Motor neuron (in vitro differentiated cells): ENCODE measurements around the gene MIEN1. TPM values are rescaled to one million over a fixed set of nuclear protein-coding genes. Genes with fewer than 3 reads are reported as not detected.

Source experiments
- ATAC-seq, 8 experiments: fragments of 200-7000 bp; cut with Tn5 transposase; replicated peaks in 6 of 8; 2 replicates each; pipeline ENCODE4 v1.8.0; 2021; ENCODE audit warnings: mild to moderate bottlenecking in 8 of 8, moderate library complexity in 8 of 8
- H3K27ac ChIP-seq, 2 donors: fragments of 250-450 bp; sonication (Bioruptor Pico); 2 replicates each; pipeline ENCODE4 v1.9.0; 2021; ENCODE audit warnings: antibody characterized with exemption in 2 of 2, mild to moderate bottlenecking in 2 of 2, moderate library complexity in 1 of 2
- H3K4me1 ChIP-seq, 2 donors: fragments of 250-450 bp; sonication (Bioruptor Pico); replicated peaks in 1 of 2; 2 replicates each; pipeline ENCODE4 v1.6.1; 2021; ENCODE audit warnings: antibody characterized with exemption in 2 of 2, mild to moderate bottlenecking in 2 of 2, moderate library complexity in 1 of 2
- H3K4me3 ChIP-seq, 5 donors: fragments of 250-450 bp; sonication (Bioruptor Pico); 2 replicates each; pipeline ENCODE4 v1.9.0; 2021; ENCODE audit warnings: antibody characterized with exemption in 5 of 5, mild to moderate bottlenecking in 5 of 5, moderate library complexity in 4 of 5
- WGBS, 10 experiments: fragments of 450-650 bp; shearing (Covaris generic); methylation state at CpG; one replicate each; pipeline ENCODE4 v1.0.0; 2022; 5-methylcytosine and 5-hydroxymethylcytosine counted together
- in situ Hi-C, 9 experiments: fragments of 400-800 bp; cut with MboI; loops; one replicate each; pipeline ENCODE4 v1.15.0; 2021; ENCODE audit warnings: low sequenced_read_pairs in 9 of 9, low pct_unique_long_range_greater_than_20kb in 2 of 9; ENCODE audit not compliant: unreplicated experiment in 9 of 9
- total RNA-seq, 8 experiments: library from RNA; unstranded; fragments of 300-600 nt; gene quantifications; 2 replicates each; pipeline versions ENCODE4 v1.2.3 to v1.2.4, GENCODE V29; 2022

Gene MIEN1
- total RNA-seq, 8 experiments from 2014 or later: 27.2 to 59.3 (median 40.5) TPM

DNA sequence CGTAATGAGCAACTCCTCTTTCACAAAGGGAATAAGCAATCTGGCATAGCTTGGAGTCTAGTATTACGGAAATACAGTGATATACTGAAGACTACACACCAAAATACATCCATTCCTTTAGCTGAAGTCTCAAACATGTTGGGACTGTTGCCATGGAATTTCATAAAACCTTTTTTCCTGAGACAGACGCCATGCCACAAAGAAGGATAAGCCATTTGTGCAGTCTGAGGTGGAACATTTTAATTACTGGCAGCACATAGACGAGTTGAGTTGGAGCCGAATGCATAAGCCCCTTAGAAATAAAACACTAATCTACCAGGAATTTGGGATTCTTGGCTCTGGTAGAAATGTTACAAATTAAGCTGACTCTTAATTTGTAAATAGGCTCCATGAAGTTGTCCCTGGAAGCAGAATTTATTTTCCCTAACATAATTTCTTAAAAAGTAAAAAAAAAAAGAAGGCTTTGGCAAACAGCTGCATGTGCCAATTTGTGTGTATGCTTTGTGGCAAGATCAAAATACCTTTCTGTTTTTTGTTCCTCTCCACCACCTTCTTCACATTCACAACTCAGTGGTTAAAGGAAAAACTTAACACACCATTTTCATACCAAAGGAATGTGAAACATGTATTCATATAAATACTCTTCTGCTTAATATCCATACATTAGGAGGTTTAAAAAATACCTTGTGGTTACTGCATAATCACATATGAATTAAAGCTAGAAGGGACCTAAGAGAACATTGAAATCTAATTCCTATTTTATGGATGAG, 32.9 kb upstream of the MIEN1 start:
- in situ Hi-C loops: no loop called here
- Histone ChIP-seq H3K27ac (no peak overlapping the region), H3K4me1 (no peaks in the 10 kb centered on the region), H3K4me3 (no peak overlapping the region)
- peak in 1 of 8 experiments; percentile 69 for ATAC-seq
- WGBS, 10 experiments: 0 to 95% (median 65%) methylated on average over 2 to 5 of the region's 5 CpGs; no CpG with 5 or more reads in 1 of the 10 experiments

DNA sequence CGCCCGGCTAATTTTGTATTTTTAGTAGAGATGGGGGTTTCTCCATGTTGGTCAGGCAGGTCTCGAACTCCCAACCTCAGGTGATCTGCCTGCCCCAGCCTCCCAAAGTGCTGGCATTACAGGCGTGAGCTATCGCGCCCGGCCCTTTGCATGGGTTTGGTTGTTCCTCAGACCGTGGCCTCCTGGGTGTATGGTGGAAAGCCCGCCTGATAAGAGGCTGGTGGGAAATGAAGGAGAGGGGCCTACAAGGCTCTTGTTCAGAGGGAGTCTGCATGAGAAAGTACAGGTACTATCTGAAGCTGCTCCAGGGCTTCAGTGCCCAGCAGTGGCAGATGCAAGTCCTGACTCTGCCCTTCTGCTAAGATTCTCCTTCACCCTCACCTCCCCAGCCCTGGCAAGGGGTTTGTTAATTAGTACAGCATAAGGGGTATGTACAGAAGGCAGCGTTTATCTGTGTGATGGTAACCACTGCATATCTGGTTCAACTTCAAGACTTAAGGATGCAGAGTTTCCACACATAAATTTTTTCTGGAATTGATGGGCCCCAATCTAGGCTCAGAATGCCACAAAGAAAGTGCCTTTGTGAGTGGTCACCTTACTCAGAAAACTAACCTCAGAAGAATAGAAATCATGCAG, 31.6 kb upstream of the MIEN1 start:
- Histone ChIP-seq H3K27ac (no peak overlapping the region), H3K4me3 (no peak overlapping the region), H3K4me1 (no peaks in the 10 kb centered on the region)
- no peak for ATAC-seq
- WGBS, 10 experiments: 78 to 100% (median 83%) methylated on average over 1 to 4 of the region's 10 CpGs; no CpG with 5 or more reads in 3 of the 10 experiments
- in situ Hi-C loops: no loop called here

- in situ Hi-C loops: loop anchor here in 1 of 9 experiments (10.0 kb wide), 1 partner anchor 134 kb away; the partner anchor contains the start of gene PPP1R1B
Observed at GRCh38 chr17:39759204-39759603, 28.9 kb upstream of the MIEN1 start.

GRCh38 chr17:39757931-39758873, 27.9 kb upstream of the MIEN1 start:
- peak in 1 of 8 experiments; percentile 3 for ATAC-seq
- in situ Hi-C loops: loop anchor here in 1 of 9 experiments (10.0 kb wide), 1 partner anchor 133 kb away; the partner anchor contains the start of gene PPP1R1B

More at GRCh38 chr17:39759204-39759603, 28.9 kb upstream of the MIEN1 start:
- no peak for ATAC-seq
- H3K4me3 ChIP-seq: no peak overlapping the region
- H3K27ac ChIP-seq: no peak overlapping the region
- peaks cover 0 to 3% of the 10 kb centered on the region in 2 donors for H3K4me1 ChIP-seq
- WGBS, 10 experiments: 20 to 83% (median 73%) methylated on average over 1 to 2 of the region's 5 CpGs; no CpG with 5 or more reads in 6 of the 10 experiments

DNA sequence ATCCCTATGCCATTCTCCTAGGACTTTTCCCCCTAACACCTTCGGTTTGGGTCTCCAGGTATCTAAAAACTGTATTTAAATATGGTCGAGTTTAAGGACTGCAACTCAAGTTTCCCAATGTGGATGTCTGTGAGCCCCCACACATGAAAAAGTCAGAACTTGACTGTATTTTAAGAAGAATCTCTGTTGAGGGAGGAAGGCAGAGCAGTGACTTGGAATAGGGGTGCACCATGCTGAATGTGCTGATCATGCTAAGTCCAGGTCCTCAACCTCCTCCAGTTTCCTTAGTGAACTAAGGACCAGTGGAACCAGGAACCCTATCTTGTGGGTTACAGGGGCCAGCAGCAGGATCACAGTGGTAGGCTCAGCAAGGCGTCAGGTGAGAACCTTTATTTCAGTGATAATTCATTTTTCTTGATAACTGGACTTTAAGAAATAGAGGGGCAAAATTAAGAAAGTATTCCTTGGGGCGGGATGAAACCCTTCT, 26.9 kb upstream of the MIEN1 start:
- peaks cover 0 to 3% of the 10 kb centered on the region in 2 donors for H3K4me1 ChIP-seq
- no peak for ATAC-seq
- no peak overlapping the region for H3K4me3 ChIP-seq
- 33 to 85% (median 75%) methylated on average over 1 to 4 of the region's 4 CpGs; no CpG with 5 or more reads in 2 of the 10 experiments for WGBS, 10 experiments
- no peak overlapping the region for H3K27ac ChIP-seq
- in situ Hi-C loops: loop anchor here in 1 of 9 experiments (10.0 kb wide), 1 partner anchor 132 kb away; the partner anchor contains the start of gene PPP1R1B

More at GRCh38 chr17:39757931-39758873, 27.9 kb upstream of the MIEN1 start:
- Histone ChIP-seq H3K27ac (no peak overlapping the region), H3K4me3 (no peak overlapping the region), H3K4me1 (peaks cover 0 to 3% of the 10 kb centered on the region in 2 donors)
- 0 to 100% (median 67%) methylated on average over 1 to 9 of the region's 12 CpGs for WGBS, 10 experiments

DNA sequence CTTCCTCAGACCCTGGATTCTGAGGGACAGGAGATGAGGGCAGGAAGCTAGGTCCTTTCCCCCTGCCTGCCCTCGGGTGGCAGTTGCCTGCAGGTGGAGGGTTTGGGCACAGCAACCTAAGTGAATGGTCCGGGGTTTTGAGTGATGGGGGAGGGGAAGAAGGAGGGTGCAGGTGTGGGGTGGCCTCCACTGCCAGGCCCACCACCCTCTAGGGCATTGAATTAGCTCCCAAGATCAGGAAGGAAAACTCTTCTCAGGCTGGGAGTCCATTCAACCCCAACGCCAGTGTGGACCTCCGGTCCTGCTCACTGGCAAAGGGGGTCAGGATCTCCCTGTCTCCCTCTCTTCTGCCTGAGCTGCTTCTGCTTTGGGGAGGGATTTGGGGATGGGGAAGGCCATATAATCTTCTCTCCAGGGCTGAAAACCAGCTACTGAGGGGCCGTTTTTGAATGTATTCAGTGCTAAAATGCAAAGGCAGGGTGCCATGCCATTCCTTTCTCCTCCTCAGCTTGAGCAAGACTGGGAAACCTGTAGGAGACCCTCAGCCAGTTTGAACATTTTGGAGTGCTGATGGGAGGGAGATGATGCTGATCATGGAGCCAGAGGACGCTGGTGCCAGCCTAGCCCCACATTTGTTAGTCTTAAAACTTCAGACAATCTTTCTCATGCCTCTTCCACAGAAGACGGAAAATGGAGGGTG, 26.2 kb upstream of the MIEN1 start:
- no peak overlapping the region for H3K4me3 ChIP-seq
- no peak for ATAC-seq
- H3K4me1 ChIP-seq: peaks cover 0 to 3% of the 10 kb centered on the region in 2 donors
- WGBS, 10 experiments: 0 to 100% (median 89%) methylated on average over 1 to 4 of the region's 7 CpGs; no CpG with 5 or more reads in 4 of the 10 experiments
- H3K27ac ChIP-seq: no peak overlapping the region
- in situ Hi-C loops: loop anchor here in 1 of 9 experiments (10.0 kb wide), 1 partner anchor 132 kb away; the partner anchor contains the start of gene PPP1R1B

DNA sequence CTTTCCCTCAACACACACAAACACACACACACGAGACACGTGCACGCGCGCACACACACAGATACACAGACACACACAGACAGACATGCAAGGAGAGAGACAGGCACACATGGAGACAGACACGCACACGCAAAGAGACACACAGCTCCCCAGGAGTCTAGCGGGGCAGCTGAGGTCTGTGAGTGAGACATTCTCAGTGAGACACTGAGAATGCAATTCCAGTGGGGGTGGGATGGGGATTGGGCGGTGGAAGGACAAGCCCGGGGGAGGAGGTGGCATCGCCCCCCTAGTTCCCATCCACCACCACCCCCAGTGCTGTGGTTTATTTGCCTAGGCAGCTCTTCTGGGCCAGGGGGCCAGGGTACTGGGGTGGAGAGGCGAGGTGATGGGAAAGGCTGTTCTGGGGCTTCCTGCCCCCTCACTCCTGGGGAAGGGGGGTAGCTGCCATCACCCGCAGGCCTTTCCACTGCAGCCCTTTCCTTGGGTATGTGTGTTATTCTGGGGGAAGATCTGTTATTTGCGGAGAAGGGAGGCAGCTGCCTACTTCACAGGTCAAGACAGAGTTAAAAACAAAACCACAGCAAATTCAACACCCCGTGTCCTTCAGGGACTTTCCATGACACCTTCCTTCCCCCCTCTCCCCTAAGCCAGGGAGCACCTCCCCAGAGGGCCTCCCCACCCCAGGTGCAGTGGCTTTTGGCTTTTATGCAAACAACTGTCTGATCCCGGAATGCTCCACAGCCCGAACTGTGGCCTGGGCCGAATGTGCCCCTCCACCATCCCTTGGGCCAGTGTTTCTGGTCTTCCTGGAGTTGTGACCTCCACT, 25.4 kb upstream of the MIEN1 start:
- Histone ChIP-seq H3K27ac (no peak overlapping the region), H3K4me1 (peaks cover 0 to 3% of the 10 kb centered on the region in 2 donors), H3K4me3 (no peak overlapping the region)
- WGBS, 10 experiments: 63 to 100% (median 78%) methylated on average over 1 to 7 of the region's 18 CpGs; no CpG with 5 or more reads in 4 of the 10 experiments
- in situ Hi-C loops: loop anchor here in 1 of 9 experiments (10.0 kb wide), 1 partner anchor 131 kb away; the partner anchor contains the start of gene PPP1R1B
- ATAC-seq: no peak

DNA sequence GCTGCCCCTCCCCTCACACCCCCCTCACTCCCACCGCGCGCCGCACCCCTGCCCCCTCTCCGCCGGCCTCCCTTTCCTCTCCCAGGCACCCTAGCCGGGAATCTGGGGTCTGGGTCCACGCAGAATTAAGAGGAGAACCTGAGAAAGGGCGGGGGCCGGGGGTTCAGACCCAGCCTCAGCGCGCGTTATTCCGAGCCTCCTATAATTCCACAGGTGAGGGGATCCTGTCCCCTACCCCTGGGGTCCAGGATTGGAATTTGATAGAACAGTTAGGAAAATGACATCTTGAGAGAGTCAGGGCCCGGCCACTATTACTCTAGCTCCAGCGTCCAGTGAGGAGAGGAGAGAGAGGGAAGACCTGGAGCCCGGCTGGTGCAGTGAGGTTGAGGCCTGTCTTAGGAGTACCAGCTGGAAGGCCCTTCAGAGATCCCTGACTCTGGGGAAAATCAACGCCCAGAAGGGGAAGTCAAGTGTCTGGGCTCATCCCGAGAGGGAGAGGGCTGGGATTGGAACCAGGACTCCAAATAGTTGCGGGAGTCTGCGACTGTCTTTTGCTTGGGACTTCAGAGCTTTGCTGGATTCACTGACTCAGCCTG, 24.7 kb upstream of the MIEN1 start:
- peak in 2 of 8 experiments; percentile 4 to 11 for ATAC-seq

GRCh38 chr17:39754161-39754957, 24.0 kb upstream of the MIEN1 start:
- H3K4me1 ChIP-seq: peaks cover 0 to 3% of the 10 kb centered on the region in 2 donors
- in situ Hi-C loops: loop anchor here in 1 of 9 experiments (10.0 kb wide), 1 partner anchor 130 kb away; the partner anchor contains the start of gene PPP1R1B
- no CpG with 5 or more reads among the region's 91 CpGs for WGBS, 10 experiments
- ATAC-seq: peak; percentile 86 to 95 (median 90)
- peak overlapping the region in 1 of 2 donors; percentile 63 for H3K27ac ChIP-seq
- H3K4me3 ChIP-seq: peak overlapping the region; percentile 38 to 51 (median 50)

More for the DNA sequence above, 24.7 kb upstream of the MIEN1 start:
- no peak overlapping the region for H3K27ac ChIP-seq
- in situ Hi-C loops: loop anchor here in 1 of 9 experiments (10.0 kb wide), 1 partner anchor 130 kb away; the partner anchor contains the start of gene PPP1R1B
- 36 to 86% (median 53%) methylated on average over 2 to 5 of the region's 21 CpGs; no CpG with 5 or more reads in 5 of the 10 experiments for WGBS, 10 experiments
- H3K4me1 ChIP-seq: peaks cover 0 to 3% of the 10 kb centered on the region in 2 donors
- H3K4me3 ChIP-seq: peak overlapping the region; percentile 38 to 51 (median 50)
